GM19328 (cell line): Measurements from ENCODE around the gene DCLK1.
"Not testable (repeated sequence)": the region's sequence is repeated elsewhere in the genome, so short reads cannot be mapped to it uniquely, and the experiment has no call there.

Experiments
- ATAC-seq: cut with Tn5 transposase; IDR thresholded peaks from one replicate; pipeline ENCODE4 v1.9.1; 2021; ENCODE audit warnings: mild to moderate bottlenecking, moderate library complexity; ENCODE audit not compliant: unreplicated experiment

The DCLK1 gene

GRCh38 chr13:35987572-35988513 lies 143.3 kb downstream of the DCLK1 start:
- no peak for ATAC-seq

DNA sequence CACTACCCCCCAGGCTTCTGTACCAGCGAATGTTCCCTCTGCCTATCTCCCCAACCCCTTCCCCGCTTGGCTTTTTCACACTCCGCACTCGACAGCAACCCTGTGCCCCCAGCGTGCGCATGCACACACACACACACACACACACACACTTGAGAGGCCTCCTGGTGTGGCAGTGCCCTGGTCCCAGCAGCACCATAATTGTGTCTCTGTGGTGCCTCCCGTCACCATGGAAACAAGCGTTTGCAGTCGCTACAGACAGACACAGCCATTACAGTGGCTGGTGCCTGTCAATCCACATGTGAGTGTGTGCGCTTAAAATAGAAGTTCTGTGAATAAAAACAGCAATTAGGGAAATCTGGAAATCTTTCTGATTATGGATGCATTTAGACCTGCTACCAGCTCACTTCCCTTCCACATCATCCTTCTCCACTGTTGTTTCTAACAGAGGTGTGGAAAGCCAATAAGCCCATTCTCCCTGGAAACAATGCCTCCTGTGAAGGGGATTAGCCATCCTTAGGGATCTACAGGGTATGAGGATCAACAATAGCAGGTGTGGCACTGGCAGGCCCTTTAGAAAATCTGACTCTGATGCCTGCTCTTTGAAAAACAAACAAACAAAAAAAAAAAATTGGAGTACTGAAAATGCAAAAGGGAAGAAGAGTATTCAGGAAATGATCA lies 146.3 kb downstream of the DCLK1 start:
- ATAC-seq, result no peak

DNA sequence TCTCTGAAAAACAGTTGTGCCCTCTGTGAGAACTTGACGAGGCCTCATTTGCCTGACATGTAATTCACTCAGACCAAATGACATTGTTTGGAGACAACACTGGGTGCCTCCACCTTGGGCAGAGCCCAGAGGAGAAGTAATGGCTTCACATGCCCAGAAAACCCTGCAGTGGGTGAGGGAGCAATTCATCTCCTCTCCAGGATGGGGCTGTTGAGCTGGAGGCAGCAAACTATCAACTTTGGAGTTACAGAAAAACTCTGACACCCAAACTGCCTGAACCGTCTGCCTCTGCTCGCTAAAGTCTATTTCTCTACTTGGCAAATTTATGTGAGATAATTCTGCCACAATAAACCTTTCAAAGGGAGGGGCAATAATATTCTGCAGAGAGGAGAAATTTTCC lies 146.9 kb downstream of the DCLK1 start:
- no peak for ATAC-seq

DNA sequence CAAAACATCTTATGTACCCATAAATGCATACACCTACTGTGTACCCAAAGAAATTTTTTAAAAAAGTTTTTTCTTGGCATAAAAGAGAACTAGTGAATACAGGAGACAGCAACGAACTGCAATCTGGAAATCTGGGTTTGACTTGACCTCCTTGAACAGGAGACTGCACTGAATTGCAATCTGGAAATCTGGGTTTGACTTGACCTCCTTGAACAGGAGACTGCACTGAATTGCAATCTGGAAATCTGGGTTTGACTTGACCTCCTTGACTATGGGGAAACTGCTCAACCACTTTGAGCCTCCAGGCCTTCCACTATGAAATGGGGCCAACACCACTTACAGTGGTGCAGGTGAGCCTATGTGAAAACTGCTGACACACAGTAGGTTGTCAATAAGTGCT lies 147.5 kb downstream of the DCLK1 start:
- not testable (repeated sequence) for ATAC-seq

DNA sequence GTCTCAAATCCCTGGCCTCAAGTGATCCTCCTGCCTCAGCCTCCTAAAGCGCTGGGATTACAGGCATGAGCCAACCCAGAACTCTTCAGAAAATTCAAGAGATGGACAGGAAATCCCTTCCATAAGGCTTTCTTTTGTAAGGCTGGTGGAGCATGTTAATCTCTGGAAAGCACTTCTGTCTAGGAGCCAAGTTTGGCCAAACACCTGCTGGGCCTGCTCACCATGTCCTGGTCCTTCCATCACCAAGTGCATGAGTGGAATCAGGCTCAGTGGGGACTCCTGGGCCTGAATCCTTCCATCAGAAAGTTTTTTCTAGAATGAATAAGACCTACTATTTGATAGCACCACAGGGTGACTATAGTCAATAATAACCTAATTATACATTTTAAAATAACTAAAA lies 148.0 kb downstream of the DCLK1 start:
- ATAC-seq, result no peak

- ATAC-seq, result no peak
Measured at GRCh38 chr13:35979361-35979951, 151.7 kb downstream of the DCLK1 start.

GRCh38 chr13:35978607-35979316 lies 152.4 kb downstream of the DCLK1 start:
- ATAC-seq, result no peak

DNA sequence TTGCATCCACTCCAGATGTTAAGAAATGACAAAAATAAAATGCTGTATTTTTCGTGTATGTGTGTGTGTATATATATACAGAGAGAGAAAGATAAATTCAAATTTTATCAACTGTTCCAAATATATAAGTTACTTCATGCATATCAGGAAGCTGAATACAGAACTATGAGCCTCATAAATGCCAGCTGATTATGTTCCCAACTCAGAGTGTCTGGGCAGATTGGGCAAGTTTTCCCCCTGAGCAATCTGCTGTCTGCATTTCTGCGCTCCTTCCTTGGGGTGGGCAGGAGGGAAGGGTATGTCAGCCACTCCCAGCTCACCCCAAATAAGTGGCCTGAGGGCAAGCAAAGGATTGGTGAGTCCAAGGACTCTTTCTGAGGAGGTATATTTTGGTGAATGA lies 154.1 kb downstream of the DCLK1 start:
- no peak for ATAC-seq

DNA sequence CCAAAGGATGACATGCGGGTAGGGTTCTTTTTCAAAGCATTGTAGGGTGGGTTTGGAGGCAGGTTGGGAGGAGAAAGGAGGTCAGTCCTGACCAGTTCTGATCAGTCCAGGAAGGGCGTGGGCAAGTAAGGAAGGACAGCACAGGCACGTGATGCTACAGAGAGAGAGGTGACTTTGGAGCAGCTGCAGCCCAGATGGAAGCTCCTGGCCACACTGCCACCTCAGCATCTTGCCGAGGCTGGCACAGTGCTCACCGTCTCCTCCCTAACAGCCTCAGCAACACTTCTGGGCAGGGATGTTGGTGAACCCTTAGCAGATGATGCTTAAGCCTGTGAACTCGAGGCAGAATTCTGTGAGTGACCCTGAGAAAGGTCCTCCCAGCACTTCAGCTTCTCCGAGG lies 155.1 kb downstream of the DCLK1 start:
- ATAC-seq, result no peak

DNA sequence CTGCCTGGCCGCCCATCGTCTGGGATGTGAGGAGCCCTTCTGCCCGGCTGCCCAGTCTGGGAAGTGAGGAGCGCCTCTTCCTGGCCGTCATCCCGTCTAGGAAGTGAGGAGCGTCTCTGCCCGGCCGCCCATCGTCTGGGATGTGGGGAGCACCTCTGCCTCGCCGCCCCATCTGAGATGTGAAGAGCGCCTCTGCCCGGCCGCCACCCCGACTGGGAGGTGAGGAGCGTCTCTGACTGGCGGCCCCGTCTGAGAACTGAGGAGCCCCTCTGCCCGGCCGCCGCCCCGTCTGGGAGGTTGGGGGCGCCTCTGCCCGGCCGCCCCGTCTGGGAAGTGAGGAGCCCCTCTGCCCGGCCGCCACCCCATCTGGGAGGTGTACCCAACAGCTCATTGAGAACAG lies 164.2 kb downstream of the DCLK1 start:
- ATAC-seq, result not testable (repeated sequence)

- no peak for ATAC-seq
Measured at GRCh38 chr13:35966024-35966423, 165.2 kb downstream of the DCLK1 start.

DNA sequence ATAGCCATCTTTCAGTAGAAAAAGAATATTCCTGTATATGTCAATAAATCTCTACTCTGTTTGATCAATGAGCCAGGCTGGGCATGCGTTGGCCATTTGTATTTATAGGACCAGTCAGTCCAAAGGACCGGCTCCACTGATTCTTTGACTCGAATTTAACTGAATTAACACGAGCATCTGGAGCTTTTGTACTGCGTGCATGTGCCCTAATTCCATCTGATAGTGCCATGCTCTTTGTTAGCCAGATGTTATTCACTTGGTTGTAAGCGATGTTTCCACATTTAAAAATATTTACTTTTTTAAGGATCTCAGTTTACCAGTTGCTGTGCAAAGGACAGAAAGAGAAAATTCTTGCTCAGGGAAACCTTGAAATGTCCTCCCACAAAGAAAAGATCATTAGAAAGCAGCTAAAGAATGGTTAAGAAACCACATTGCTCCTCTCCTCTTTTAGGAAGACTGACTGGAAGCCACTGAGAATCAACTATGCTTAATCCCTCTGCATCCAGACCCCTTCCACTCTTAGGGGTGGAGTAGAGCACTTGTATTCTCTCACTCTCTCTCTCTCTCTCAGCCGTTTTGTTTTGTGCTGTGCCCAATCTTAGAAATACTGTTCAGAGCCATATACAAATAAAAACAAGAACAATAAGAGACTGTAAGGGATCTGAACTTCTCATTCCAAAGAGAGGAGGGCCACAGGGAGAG lies 165.8 kb downstream of the DCLK1 start:
- ATAC-seq, result no peak

GRCh38 chr13:35964863-35965180 lies 166.4 kb downstream of the DCLK1 start:
- no peak for ATAC-seq

GRCh38 chr13:35964011-35964862 lies 166.9 kb downstream of the DCLK1 start:
- no peak for ATAC-seq

DNA sequence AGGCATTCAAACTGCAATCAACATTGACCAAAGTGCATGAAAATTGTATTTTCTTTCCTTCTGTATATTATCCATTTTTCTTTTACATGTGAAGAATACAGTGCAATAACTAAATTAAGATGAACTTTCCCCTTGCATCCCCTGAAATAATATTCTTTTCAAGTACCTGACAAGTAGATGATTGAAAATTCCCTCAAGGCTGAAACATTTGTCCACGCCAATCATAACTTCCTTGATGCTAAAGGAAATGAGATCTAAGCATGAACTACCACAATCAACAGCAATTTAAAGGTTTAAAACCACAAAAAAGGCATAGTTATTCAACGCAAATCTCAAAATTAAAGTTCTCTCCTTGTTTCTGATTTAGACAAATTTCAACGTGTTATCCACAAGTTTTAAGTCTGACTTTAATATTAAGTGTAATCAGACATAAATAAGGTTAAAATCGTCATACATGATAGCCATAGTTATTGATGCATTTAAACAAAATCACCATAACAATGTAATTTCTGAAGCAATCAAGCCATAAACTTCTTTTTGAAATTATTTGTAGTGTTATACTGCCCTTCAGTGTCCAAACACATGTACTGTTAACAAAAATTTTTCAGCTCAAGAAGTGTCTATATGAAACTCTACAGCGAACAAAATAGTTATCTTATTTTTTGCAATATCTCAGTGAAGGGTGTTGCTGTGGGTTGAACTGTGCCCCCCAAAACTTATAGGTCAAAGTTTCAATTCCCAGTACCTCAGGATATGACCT lies 169.5 kb downstream of the DCLK1 start:
- no peak for ATAC-seq

- no peak for ATAC-seq
Measured at GRCh38 chr13:35961002-35961401, 170.2 kb downstream of the DCLK1 start.

GRCh38 chr13:35957996-35958395 lies 173.2 kb downstream of the DCLK1 start:
- ATAC-seq, result no peak

GRCh38 chr13:35957241-35957731 lies 173.9 kb downstream of the DCLK1 start:
- ATAC-seq, result no peak

DNA sequence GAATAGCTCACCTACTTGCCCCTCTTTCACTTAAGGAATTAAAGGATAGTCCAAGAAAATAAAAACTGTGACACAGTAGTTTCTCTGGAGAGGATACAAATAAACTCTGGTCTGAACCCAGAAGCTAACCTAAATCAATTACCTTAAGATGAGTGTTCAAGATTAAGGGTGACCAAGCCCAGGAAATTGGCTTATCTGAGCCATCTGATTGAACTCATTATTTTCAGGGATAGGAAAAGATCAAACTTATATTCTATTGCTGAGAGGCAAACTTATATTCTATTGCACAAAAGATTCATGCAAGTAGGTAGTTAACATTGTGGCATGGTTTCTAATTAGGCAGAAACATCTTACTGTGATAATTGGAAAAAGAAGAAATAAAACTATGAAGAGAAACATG lies 175.1 kb downstream of the DCLK1 start:
- no peak for ATAC-seq
